HepG2 (cell line): ENCODE results near the gene MINDY2. TPM values are rescaled to one million over a fixed set of nuclear protein-coding genes. Genes with fewer than 3 reads are reported as not detected.
A peak's percentile ranks its signal among the peaks of the same experiment; 100 is the strongest.

Experiments
- BRCA1 ChIP-seq: sonication (generic); formaldehyde crosslinking; IDR thresholded peaks from 2 replicates; pipeline ENCODE4 v1.4.0; 2020; ENCODE audit warnings: missing genetic modification reagents
- CHD4 ChIP-seq: fragments of 200-600 bp; sonication (generic); IDR thresholded peaks from 2 replicates; pipeline ENCODE4 v1.7.0; 2017; ENCODE audit warnings: mild to moderate bottlenecking, low read length, borderline replicate concordance
- ERF ChIP-seq: IDR thresholded peaks from 2 replicates; pipeline ENCODE4 v1.6.1; 2018; ENCODE audit warnings: missing biosample characterization, missing genetic modification reagents
- HIVEP1 ChIP-seq: sonication (generic); formaldehyde crosslinking; IDR thresholded peaks from 2 replicates; pipeline ENCODE4 v1.4.0; 2020; ENCODE audit warnings: mild to moderate bottlenecking, missing genetic modification reagents
- JARID2 ChIP-seq: sonication (generic); formaldehyde crosslinking; IDR thresholded peaks from 2 replicates; pipeline ENCODE4 v1.8.1; 2023; ENCODE audit warnings: missing genetic modification reagents, inconsistent platforms; ENCODE audit not compliant: insufficient replicate concordance
- MAFK ChIP-seq, 2 experiments: IDR thresholded peaks in 1 of 2; conservative IDR thresholded peaks in 1 of 2; 2 replicates each; pipeline ENCODE4 v1.6.1; 2011; ENCODE audit warnings: improper control_type of control experiment in 2 of 2, low read length in 2 of 2
- MIXL1 ChIP-seq: IDR thresholded peaks from 2 replicates; pipeline ENCODE4 v1.6.1; 2016
- NBN ChIP-seq: fragments of 450-650 bp; conservative IDR thresholded peaks from 2 replicates; pipeline ENCODE4 v1.6.1; 2017
- NR3C1 ChIP-seq: sonication (generic); formaldehyde crosslinking; IDR thresholded peaks from 2 replicates; pipeline ENCODE4 v1.4.0; 2020; ENCODE audit warnings: missing genetic modification reagents
- ZNF17 ChIP-seq: sonication (generic); formaldehyde crosslinking; IDR thresholded peaks from 2 replicates; pipeline ENCODE4 v1.5.0; 2020; ENCODE audit warnings: mild to moderate bottlenecking, missing genetic modification reagents
- ZSCAN31 ChIP-seq: sonication (generic); formaldehyde crosslinking; IDR thresholded peaks from 2 replicates; pipeline ENCODE4 v1.5.0; 2020; ENCODE audit warnings: low read depth, mild to moderate bottlenecking, missing genetic modification reagents
- ZSCAN9 ChIP-seq: IDR thresholded peaks from 2 replicates; pipeline ENCODE4 v1.6.1; 2016; ENCODE audit warnings: borderline replicate concordance
- polyA plus RNA-seq, 8 experiments: library from polyadenylated mRNA; depleted of rRNA in 3 of 8; stranded (reverse) in 7 of 8; unstranded in 1 of 8; fragments of >200 nt; fragmentation: Illumina TruSeq in 4 of 8; extraction: Trizol in 4 of 8; gene quantifications; 2 replicates each; pipeline versions ENCODE4 v1.2.1 to v1.2.3, GENCODE V29; 2011 to 2016; ENCODE audit warnings: low read depth in 4 of 8, missing spikeins in 1 of 8, mixed read lengths in 1 of 8; ENCODE audit not compliant: insufficient read depth in 1 of 8
- total RNA-seq, 5 experiments: library from RNA; depleted of rRNA; stranded (reverse); fragments of >200 nt; fragmentation: Illumina TruSeq; extraction: Trizol; gene quantifications; 2 replicates each; pipeline ENCODE4 v1.2.3, GENCODE V29; 2016; ENCODE audit warnings: low read depth in 1 of 5
- TF ChIP-seq, protein P1 (sequence below), 2 experiments: fragments of 450-650 bp in 1 of 2; sonication (generic) in 1 of 2; formaldehyde crosslinking in 1 of 2; IDR thresholded peaks; 2 replicates each; pipeline versions ENCODE4 v1.6.1 to v1.8.0; 2016 to 2022; ENCODE audit warnings: antibody characterized with exemption in 1 of 2, mild to moderate bottlenecking in 1 of 2, missing genetic modification reagents in 1 of 2
- TF ChIP-seq, protein P2 (sequence below): sonication (generic); formaldehyde crosslinking; IDR thresholded peaks from 2 replicates; pipeline ENCODE4 v1.5.0; 2020; ENCODE audit warnings: mild to moderate bottlenecking, missing genetic modification reagents
- TF ChIP-seq, protein P3 (sequence below), 2 experiments: sonication (generic) in 1 of 2; formaldehyde crosslinking in 1 of 2; IDR thresholded peaks; 2 replicates each; pipeline versions ENCODE4 v1.4.0 to v1.6.1; 2018 to 2020; ENCODE audit warnings: missing genetic modification reagents in 2 of 2, borderline replicate concordance in 1 of 2, low read depth in 1 of 2, mild to moderate bottlenecking in 1 of 2, missing biosample characterization in 1 of 2

Gene MINDY2
- total and polyA plus RNA-seq, 2 of the 13 experiments (the other 11 are each of a cell fraction or from before 2014, with no cell fraction given) = 7.2 to 12.6 TPM

DNA sequence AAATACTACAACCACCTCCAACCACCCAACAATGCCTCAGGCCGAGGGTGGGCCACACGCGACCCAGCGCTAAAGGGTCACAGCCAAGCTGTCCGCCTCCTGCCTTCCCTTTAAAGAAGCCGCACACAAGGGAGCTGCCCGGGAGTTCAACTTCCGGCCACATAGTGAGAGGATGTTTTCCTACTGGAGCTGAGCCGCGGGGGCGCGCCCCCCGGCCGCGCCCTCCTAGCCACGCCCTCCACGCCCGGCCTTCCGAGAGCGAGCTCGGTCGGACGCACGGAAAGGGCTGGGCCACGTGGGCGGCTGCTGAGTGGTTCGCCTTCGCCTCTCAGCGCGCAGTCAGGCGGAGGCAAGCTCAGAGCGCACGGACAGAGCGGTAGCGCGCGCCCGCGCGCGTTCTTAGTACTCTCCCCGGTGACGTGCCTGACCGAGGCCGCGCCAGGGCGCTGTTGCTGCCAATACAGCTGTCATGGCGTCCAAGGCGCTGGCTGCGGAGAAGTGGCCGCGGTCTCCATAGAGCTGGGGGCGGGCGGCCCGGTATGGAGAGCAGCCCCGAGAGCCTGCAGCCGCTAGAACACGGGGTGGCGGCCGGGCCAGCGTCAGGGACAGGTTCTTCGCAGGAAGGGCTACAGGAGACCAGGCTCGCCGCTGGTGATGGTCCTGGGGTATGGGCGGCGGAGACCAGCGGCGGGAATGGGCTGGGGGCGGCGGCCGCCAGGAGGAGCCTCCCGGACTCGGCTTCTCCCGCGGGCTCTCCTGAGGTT is at the start of gene MINDY2 (continued):
- TF ChIP-seq ERF (CRISPR knock-in tag) (peak; percentile 78), JARID2 (no peak), MAFK (conservative IDR thresholded peaks at IDR 0.05 in 1 of 2, IDR thresholded peaks at IDR 0.05 in 1 of 2; ENCODE audit: low read length in 2 of 2) (no peak), ZSCAN9 (CRISPR knock-in tag) (peak; percentile 23; the same call in 1 of the 2 replicates), NR3C1 (CRISPR knock-in tag) (no peak), CHD4 (no peak), MIXL1 (CRISPR knock-in tag) (peak; percentile 65; the same call in 1 of the 2 replicates), HIVEP1 (no peak; the same call in 1 of the 2 replicates), ZNF17 (CRISPR knock-in tag) (no peak), NBN (no peak), ZSCAN31 (CRISPR knock-in tag) (peak; percentile 62; the same call in 1 of the 2 replicates), BRCA1 (0 out of 2 replicates have a peak, but pooled peaks have one; percentile 13)
- TF ChIP-seq, protein P1, sequence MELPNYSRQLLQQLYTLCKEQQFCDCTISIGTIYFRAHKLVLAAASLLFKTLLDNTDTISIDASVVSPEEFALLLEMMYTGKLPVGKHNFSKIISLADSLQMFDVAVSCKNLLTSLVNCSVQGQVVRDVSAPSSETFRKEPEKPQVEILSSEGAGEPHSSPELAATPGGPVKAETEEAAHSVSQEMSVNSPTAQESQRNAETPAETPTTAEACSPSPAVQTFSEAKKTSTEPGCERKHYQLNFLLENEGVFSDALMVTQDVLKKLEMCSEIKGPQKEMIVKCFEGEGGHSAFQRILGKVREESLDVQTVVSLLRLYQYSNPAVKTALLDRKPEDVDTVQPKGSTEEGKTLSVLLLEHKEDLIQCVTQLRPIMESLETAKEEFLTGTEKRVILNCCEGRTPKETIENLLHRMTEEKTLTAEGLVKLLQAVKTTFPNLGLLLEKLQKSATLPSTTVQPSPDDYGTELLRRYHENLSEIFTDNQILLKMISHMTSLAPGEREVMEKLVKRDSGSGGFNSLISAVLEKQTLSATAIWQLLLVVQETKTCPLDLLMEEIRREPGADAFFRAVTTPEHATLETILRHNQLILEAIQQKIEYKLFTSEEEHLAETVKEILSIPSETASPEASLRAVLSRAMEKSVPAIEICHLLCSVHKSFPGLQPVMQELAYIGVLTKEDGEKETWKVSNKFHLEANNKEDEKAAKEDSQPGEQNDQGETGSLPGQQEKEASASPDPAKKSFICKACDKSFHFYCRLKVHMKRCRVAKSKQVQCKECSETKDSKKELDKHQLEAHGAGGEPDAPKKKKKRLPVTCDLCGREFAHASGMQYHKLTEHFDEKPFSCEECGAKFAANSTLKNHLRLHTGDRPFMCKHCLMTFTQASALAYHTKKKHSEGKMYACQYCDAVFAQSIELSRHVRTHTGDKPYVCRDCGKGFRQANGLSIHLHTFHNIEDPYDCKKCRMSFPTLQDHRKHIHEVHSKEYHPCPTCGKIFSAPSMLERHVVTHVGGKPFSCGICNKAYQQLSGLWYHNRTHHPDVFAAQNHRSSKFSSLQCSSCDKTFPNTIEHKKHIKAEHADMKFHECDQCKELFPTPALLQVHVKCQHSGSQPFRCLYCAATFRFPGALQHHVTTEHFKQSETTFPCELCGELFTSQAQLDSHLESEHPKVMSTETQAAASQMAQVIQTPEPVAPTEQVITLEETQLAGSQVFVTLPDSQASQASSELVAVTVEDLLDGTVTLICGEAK (IDR thresholded peaks at IDR 0.05) = no peak
- TF ChIP-seq, protein P1 (CRISPR knock-in tag; IDR thresholded peaks at IDR 0.05) = peak; percentile 57; the same call in 1 of the 2 replicates
- TF ChIP-seq, protein P2, sequence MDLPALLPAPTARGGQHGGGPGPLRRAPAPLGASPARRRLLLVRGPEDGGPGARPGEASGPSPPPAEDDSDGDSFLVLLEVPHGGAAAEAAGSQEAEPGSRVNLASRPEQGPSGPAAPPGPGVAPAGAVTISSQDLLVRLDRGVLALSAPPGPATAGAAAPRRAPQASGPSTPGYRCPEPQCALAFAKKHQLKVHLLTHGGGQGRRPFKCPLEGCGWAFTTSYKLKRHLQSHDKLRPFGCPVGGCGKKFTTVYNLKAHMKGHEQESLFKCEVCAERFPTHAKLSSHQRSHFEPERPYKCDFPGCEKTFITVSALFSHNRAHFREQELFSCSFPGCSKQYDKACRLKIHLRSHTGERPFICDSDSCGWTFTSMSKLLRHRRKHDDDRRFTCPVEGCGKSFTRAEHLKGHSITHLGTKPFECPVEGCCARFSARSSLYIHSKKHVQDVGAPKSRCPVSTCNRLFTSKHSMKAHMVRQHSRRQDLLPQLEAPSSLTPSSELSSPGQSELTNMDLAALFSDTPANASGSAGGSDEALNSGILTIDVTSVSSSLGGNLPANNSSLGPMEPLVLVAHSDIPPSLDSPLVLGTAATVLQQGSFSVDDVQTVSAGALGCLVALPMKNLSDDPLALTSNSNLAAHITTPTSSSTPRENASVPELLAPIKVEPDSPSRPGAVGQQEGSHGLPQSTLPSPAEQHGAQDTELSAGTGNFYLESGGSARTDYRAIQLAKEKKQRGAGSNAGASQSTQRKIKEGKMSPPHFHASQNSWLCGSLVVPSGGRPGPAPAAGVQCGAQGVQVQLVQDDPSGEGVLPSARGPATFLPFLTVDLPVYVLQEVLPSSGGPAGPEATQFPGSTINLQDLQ (CRISPR knock-in tag) = no peak; the same call in 1 of the 2 replicates
- TF ChIP-seq, protein P3, sequence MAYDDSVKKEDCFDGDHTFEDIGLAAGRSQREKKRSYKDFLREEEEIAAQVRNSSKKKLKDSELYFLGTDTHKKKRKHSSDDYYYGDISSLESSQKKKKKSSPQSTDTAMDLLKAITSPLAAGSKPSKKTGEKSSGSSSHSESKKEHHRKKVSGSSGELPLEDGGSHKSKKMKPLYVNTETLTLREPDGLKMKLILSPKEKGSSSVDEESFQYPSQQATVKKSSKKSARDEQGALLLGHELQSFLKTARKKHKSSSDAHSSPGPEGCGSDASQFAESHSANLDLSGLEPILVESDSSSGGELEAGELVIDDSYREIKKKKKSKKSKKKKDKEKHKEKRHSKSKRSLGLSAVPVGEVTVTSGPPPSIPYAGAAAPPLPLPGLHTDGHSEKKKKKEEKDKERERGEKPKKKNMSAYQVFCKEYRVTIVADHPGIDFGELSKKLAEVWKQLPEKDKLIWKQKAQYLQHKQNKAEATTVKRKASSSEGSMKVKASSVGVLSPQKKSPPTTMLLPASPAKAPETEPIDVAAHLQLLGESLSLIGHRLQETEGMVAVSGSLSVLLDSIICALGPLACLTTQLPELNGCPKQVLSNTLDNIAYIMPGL (CRISPR knock-in tag; IDR thresholded peaks at IDR 0.05; ENCODE audit: borderline replicate concordance in 1 of 2, low read depth in 1 of 2) = peak; percentile 19 to 97; a peak in 3 of 4 replicates
